ENCODE measurements around the gene EMX1. TPM values are rescaled to one million over a fixed set of nuclear protein-coding genes. Genes with fewer than 3 reads are reported as not detected.
"Not testable (repeated sequence)": the region's sequence is repeated elsewhere in the genome, so short reads cannot be mapped to it uniquely, and the experiment has no call there.

Gene EMX1
- total RNA-seq, 1 experiment from 2014 or later, result not detected

- intact Hi-C loops (cut with micrococcal nuclease; ENCODE audit: unreplicated experiment), result no loop called here
- Histone ChIP-seq H3K4me1 (replicated peaks; ENCODE audit: insufficient read depth) (no peaks in the 10 kb centered on the region), H3K79me2 (ENCODE audit: low read depth) (no peaks in the 10 kb centered on the region), H3K4me3 (no peak overlapping the region), H3K9me3 (ENCODE audit: insufficient read depth, low read depth) (no peaks in the 10 kb centered on the region), H3K4me2 (no peak overlapping the region), H3K27me3 (ENCODE audit: insufficient read depth, low read depth) (peaks cover 35% of the 10 kb centered on the region), H3K27ac (no peak overlapping the region), H3K9me2 (ENCODE audit: insufficient read depth) (no peaks in the 10 kb centered on the region), H3K36me3 (ENCODE audit: low read depth) (no peaks in the 10 kb centered on the region), H4K20me1 (ENCODE audit: insufficient read depth) (no peaks in the 10 kb centered on the region), H2AFZ (no peak overlapping the region), H3F3A (ENCODE audit: insufficient read depth, low read depth) (no peaks in the 10 kb centered on the region)
- TF ChIP-seq EZH2 (IDR thresholded peaks at IDR 0.05; ENCODE audit: low read depth) (no peak), CTCF (conservative IDR thresholded peaks at IDR 0.05) (no peak)
- CTCF ChIA-PET, result interaction anchor here (1.5 kb wide), 1 partner anchor 11 kb away, joined by 6 read pairs; the partner anchor contains the start of gene SPR
- POLR2A ChIA-PET (ENCODE audit: unreplicated experiment), result interaction anchor here (0.7 kb wide), 1 partner anchor 270 kb away, joined by 3 read pairs; no protein-coding TSS in a partner anchor
- no TSS peak for BruUV-seq (replicated peaks)
- DNase-seq, result no peak
Observed at GRCh38 chr2:72898585-72898906, 18.8 kb upstream of the EMX1 start.

- Histone ChIP-seq H4K20me1 (ENCODE audit: insufficient read depth) (no peaks in the 10 kb centered on the region), H3F3A (ENCODE audit: insufficient read depth, low read depth) (no peaks in the 10 kb centered on the region), H3K36me3 (ENCODE audit: low read depth) (no peaks in the 10 kb centered on the region), H3K27me3 (ENCODE audit: insufficient read depth, low read depth) (peaks cover 37% of the 10 kb centered on the region), H3K27ac (no peak overlapping the region), H3K4me3 (no peak overlapping the region), H3K9me3 (ENCODE audit: insufficient read depth, low read depth) (no peaks in the 10 kb centered on the region), H2AFZ (no peak overlapping the region), H3K9me2 (ENCODE audit: insufficient read depth) (no peaks in the 10 kb centered on the region), H3K4me2 (no peak overlapping the region), H3K79me2 (ENCODE audit: low read depth) (no peaks in the 10 kb centered on the region), H3K4me1 (replicated peaks; ENCODE audit: insufficient read depth) (0 out of 2 replicates have a peak, but pooled peaks cover 2% of the 10 kb centered on the region)
- POLR2A ChIA-PET (ENCODE audit: unreplicated experiment), result no interaction called here
- TF ChIP-seq CTCF (conservative IDR thresholded peaks at IDR 0.05), result no peak
- TF ChIP-seq EZH2 (IDR thresholded peaks at IDR 0.05; ENCODE audit: low read depth), result no peak
- no TSS peak for BruUV-seq (replicated peaks)
- DNase-seq, result no peak
- intact Hi-C loops (cut with micrococcal nuclease; ENCODE audit: unreplicated experiment), result no loop called here
- CTCF ChIA-PET, result no interaction called here
Observed at GRCh38 chr2:72900191-72900825, 17.0 kb upstream of the EMX1 start.

- H3K4me2 ChIP-seq, result no peak overlapping the region
- no peaks in the 10 kb centered on the region for H3K9me3 ChIP-seq (ENCODE audit: insufficient read depth, low read depth)
- no peak for DNase-seq
- peaks cover 37% of the 10 kb centered on the region for H3K27me3 ChIP-seq (ENCODE audit: insufficient read depth, low read depth)
- 0 out of 2 replicates have a peak, but pooled peaks cover 6% of the 10 kb centered on the region for H3K4me1 ChIP-seq (replicated peaks; ENCODE audit: insufficient read depth)
- no peaks in the 10 kb centered on the region for H3K79me2 ChIP-seq (ENCODE audit: low read depth)
- H3K36me3 ChIP-seq (ENCODE audit: low read depth), result no peaks in the 10 kb centered on the region
- TF ChIP-seq CTCF (conservative IDR thresholded peaks at IDR 0.05), result no peak
- no peak for TF ChIP-seq EZH2 (IDR thresholded peaks at IDR 0.05; ENCODE audit: low read depth)
- no peaks in the 10 kb centered on the region for H3K9me2 ChIP-seq (ENCODE audit: insufficient read depth)
- H3K27ac ChIP-seq, result no peak overlapping the region
- CTCF ChIA-PET, result no interaction called here
- H2AFZ ChIP-seq, result no peak overlapping the region
- no peaks in the 10 kb centered on the region for H3F3A ChIP-seq (ENCODE audit: insufficient read depth, low read depth)
- H4K20me1 ChIP-seq (ENCODE audit: insufficient read depth), result no peaks in the 10 kb centered on the region
- no peak overlapping the region for H3K4me3 ChIP-seq
- POLR2A ChIA-PET (ENCODE audit: unreplicated experiment), result no interaction called here
- no TSS peak for BruUV-seq (replicated peaks)
- intact Hi-C loops (cut with micrococcal nuclease; ENCODE audit: unreplicated experiment), result no loop called here
Observed at GRCh38 chr2:72901426-72901825, 15.9 kb upstream of the EMX1 start.

- not testable (repeated sequence) for H3K27ac ChIP-seq
Observed at GRCh38 chr2:72907369-72907768, 9.9 kb upstream of the EMX1 start.

More at GRCh38 chr2:72907369-72907768, 9.9 kb upstream of the EMX1 start:
- DNase-seq; H2AFZ ChIP-seq; H3F3A ChIP-seq (ENCODE audit: insufficient read depth, low read depth); H3K36me3 ChIP-seq (ENCODE audit: low read depth); CTCF ChIA-PET; BruUV-seq (replicated peaks); H3K9me2 ChIP-seq (ENCODE audit: insufficient read depth); H3K4me2 ChIP-seq; H4K20me1 ChIP-seq (ENCODE audit: insufficient read depth); H3K79me2 ChIP-seq (ENCODE audit: low read depth); POLR2A ChIA-PET (ENCODE audit: unreplicated experiment); H3K4me3 ChIP-seq; intact Hi-C loops (cut with micrococcal nuclease; ENCODE audit: unreplicated experiment); H3K4me1 ChIP-seq (replicated peaks; ENCODE audit: insufficient read depth); H3K9me3 ChIP-seq (ENCODE audit: insufficient read depth, low read depth): not testable (repeated sequence)
- peaks cover 37% of the 10 kb centered on the region for H3K27me3 ChIP-seq (ENCODE audit: insufficient read depth, low read depth)
